Measurements from ENCODE around the gene BMS1. TPM values are rescaled to one million over a fixed set of nuclear protein-coding genes. Genes with fewer than 3 reads are reported as not detected.
"Not testable (repeated sequence)": the region's sequence is repeated elsewhere in the genome, so short reads cannot be mapped to it uniquely, and the experiment has no call there.

The BMS1 gene
- total and polyA plus RNA-seq, 10 of the 15 experiments (the other 5 are each of a cell fraction or from before 2014, with no cell fraction given): 7.6 to 33.6 (median 21.0) TPM

DNA sequence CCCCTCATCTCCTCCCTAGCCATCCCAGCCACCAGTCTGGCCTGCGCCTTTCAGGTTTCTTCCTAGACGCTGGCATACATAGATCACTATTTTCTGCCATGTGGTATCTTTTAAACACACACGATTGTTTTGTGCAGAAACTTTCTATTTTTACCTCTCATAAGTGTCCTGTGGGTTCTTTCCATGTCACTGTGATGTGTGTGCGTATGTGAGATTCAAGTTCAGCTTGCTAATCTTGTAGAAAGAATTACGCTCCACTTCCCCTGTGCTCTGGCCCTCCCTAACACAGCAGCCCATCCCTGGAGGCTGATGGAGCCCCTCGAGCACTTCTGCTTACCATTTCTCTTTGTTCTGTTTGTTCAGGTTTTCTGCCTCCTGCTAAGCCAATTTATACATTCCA, 80.2 kb downstream of the BMS1 start:
- H3K27ac ChIP-seq (ENCODE audit: control insufficient read depth, insufficient read depth); BruUV-seq (replicated peaks); H3K27me3 ChIP-seq (replicated peaks in 1 of 2; ENCODE audit: control insufficient read depth in 2 of 2, insufficient read depth in 2 of 2, low read length in 1 of 2); POLR2A ChIA-PET; H3K36me3 ChIP-seq (ENCODE audit: control insufficient read depth in 2 of 2, insufficient read depth in 2 of 2, low read length in 1 of 2); FAIRE-seq; intact Hi-C loops (cut with micrococcal nuclease; ENCODE audit: unreplicated experiment); DNase-seq (ENCODE audit: low read depth, low spot score); H3K4me2 ChIP-seq (ENCODE audit: control insufficient read depth, insufficient read depth); H3K79me2 ChIP-seq (ENCODE audit: control insufficient read depth, insufficient read depth, low read length); H3K9ac ChIP-seq (ENCODE audit: control insufficient read depth, insufficient read depth, low read length); ATAC-seq; H3K4me3 ChIP-seq; H4K20me1 ChIP-seq (ENCODE audit: control insufficient read depth, insufficient read depth); SMC1A ChIA-PET (ENCODE audit: uncharacterized antibody, unreplicated experiment); H3K4me1 ChIP-seq (ENCODE audit: control insufficient read depth, insufficient read depth, low read length); RAD21 ChIA-PET (ENCODE audit: unreplicated experiment); H2AFZ ChIP-seq (ENCODE audit: control insufficient read depth, low read depth, low read length); H3K9me3 ChIP-seq (replicated peaks; ENCODE audit: control insufficient read depth, insufficient read depth, low read length): not testable (repeated sequence)
- in situ Hi-C loops (cut with MboI): loop anchor here (10.0 kb wide), 1 partner anchor 602 kb away; no protein-coding TSS in a partner anchor
- WGBS (ENCODE audit: insufficient coverage, insufficient replicate concordance, low lambda C conversion rate, missing lambda C conversion rate): 25% methylated on average over 6 of the region's 6 CpGs
- CTCF ChIA-PET: interaction anchor here (0.6 kb wide), 1 partner anchor 21 kb away, joined by 3 read pairs; no protein-coding TSS in a partner anchor

DNA sequence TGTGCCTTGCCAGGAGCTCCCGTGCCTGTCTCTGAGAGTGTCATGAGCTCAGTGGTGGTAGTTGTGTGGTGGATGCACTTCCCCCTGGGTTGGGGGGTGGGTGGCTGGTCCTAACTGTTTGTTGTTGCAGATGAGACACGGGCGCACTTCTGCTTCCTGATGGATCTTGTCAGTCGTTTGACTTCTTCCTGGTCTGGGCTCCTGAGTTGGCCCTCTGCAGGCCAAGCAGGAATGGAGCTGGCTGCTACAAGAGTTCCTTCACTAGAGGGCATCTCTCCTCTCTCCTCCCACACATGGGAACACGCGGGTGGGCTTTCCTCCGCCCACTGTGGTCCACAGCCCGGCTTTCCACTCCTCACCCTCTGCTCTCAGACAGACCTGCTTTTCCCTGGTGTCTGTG, 82.0 kb downstream of the BMS1 start:
- Histone ChIP-seq H2AFZ (ENCODE audit: control insufficient read depth, low read depth, low read length) (no peak overlapping the region), H3K4me2 (ENCODE audit: control insufficient read depth, insufficient read depth) (no peak overlapping the region), H3K4me3 (no peak overlapping the region), H3K9me3 (replicated peaks; ENCODE audit: control insufficient read depth, insufficient read depth, low read length) (no peaks in the 10 kb centered on the region), H4K20me1 (ENCODE audit: control insufficient read depth, insufficient read depth) (no peaks in the 10 kb centered on the region), H3K27ac (ENCODE audit: control insufficient read depth, insufficient read depth) (no peak overlapping the region), H3K27me3 (replicated peaks in 1 of 2; ENCODE audit: control insufficient read depth in 2 of 2, insufficient read depth in 2 of 2, low read length in 1 of 2) (no peaks in the 10 kb centered on the region; a peak in 1 of 4 replicates), H3K4me1 (ENCODE audit: control insufficient read depth, insufficient read depth, low read length) (no peaks in the 10 kb centered on the region), H3K9ac (ENCODE audit: control insufficient read depth, insufficient read depth, low read length) (no peak overlapping the region), H3K36me3 (ENCODE audit: control insufficient read depth in 2 of 2, insufficient read depth in 2 of 2, low read length in 1 of 2) (no peaks in the 10 kb centered on the region), H3K79me2 (ENCODE audit: control insufficient read depth, insufficient read depth, low read length) (no peaks in the 10 kb centered on the region)
- SMC1A ChIA-PET (ENCODE audit: uncharacterized antibody, unreplicated experiment): no interaction called here
- DNase-seq (ENCODE audit: low read depth, low spot score): no peak
- in situ Hi-C loops (cut with MboI): loop anchor here (10.0 kb wide), 1 partner anchor 600 kb away; no protein-coding TSS in a partner anchor
- TF ChIP-seq RBBP5 (conservative IDR thresholded peaks at IDR 0.05) (no peak), POLR2AphosphoS2 (IDR thresholded peaks at IDR 0.05; ENCODE audit: low read depth, low read length) (no peak), MEF2B (IDR thresholded peaks at IDR 0.05; ENCODE audit: partially characterized antibody, poor library complexity, severe bottlenecking) (no peak), SREBF1 (IDR thresholded peaks at IDR 0.05; ENCODE audit: low read length) (no peak)
- TF ChIP-seq, protein P1, sequence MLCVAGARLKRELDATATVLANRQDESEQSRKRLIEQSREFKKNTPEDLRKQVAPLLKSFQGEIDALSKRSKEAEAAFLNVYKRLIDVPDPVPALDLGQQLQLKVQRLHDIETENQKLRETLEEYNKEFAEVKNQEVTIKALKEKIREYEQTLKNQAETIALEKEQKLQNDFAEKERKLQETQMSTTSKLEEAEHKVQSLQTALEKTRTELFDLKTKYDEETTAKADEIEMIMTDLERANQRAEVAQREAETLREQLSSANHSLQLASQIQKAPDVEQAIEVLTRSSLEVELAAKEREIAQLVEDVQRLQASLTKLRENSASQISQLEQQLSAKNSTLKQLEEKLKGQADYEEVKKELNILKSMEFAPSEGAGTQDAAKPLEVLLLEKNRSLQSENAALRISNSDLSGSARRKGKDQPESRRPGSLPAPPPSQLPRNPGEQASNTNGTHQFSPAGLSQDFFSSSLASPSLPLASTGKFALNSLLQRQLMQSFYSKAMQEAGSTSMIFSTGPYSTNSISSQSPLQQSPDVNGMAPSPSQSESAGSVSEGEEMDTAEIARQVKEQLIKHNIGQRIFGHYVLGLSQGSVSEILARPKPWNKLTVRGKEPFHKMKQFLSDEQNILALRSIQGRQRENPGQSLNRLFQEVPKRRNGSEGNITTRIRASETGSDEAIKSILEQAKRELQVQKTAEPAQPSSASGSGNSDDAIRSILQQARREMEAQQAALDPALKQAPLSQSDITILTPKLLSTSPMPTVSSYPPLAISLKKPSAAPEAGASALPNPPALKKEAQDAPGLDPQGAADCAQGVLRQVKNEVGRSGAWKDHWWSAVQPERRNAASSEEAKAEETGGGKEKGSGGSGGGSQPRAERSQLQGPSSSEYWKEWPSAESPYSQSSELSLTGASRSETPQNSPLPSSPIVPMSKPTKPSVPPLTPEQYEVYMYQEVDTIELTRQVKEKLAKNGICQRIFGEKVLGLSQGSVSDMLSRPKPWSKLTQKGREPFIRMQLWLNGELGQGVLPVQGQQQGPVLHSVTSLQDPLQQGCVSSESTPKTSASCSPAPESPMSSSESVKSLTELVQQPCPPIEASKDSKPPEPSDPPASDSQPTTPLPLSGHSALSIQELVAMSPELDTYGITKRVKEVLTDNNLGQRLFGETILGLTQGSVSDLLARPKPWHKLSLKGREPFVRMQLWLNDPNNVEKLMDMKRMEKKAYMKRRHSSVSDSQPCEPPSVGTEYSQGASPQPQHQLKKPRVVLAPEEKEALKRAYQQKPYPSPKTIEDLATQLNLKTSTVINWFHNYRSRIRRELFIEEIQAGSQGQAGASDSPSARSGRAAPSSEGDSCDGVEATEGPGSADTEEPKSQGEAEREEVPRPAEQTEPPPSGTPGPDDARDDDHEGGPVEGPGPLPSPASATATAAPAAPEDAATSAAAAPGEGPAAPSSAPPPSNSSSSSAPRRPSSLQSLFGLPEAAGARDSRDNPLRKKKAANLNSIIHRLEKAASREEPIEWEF (IDR thresholded peaks at IDR 0.05; ENCODE audit: insufficient replicate concordance, low read depth, low read length): no peak
- RAD21 ChIA-PET (ENCODE audit: unreplicated experiment): no interaction called here
- CTCF ChIA-PET: no interaction called here
- no peak for ATAC-seq
- 7% methylated on average over 8 of the region's 8 CpGs for WGBS (ENCODE audit: insufficient coverage, insufficient replicate concordance, low lambda C conversion rate, missing lambda C conversion rate)
- POLR2A ChIA-PET: no interaction called here
- no peak for FAIRE-seq
- intact Hi-C loops (cut with micrococcal nuclease; ENCODE audit: unreplicated experiment): no loop called here
- BruUV-seq (replicated peaks): no TSS peak
